Hematopoietic multipotent progenitor cell treated with erythropoietin and hydrocortisone succinate and interleukin-3 and kit ligand, for 4 days (in vitro differentiated cells): ENCODE data around the gene ENTPD5.
A peak's percentile ranks its signal among the peaks of the same experiment; 100 is the strongest.

Experiments
- DNase-seq: peaks from one replicate; pipeline ENCODE4 v3.0.0-alpha.2; 2015

ENTPD5 gene, protein sequence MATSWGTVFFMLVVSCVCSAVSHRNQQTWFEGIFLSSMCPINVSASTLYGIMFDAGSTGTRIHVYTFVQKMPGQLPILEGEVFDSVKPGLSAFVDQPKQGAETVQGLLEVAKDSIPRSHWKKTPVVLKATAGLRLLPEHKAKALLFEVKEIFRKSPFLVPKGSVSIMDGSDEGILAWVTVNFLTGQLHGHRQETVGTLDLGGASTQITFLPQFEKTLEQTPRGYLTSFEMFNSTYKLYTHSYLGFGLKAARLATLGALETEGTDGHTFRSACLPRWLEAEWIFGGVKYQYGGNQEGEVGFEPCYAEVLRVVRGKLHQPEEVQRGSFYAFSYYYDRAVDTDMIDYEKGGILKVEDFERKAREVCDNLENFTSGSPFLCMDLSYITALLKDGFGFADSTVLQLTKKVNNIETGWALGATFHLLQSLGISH

DNA sequence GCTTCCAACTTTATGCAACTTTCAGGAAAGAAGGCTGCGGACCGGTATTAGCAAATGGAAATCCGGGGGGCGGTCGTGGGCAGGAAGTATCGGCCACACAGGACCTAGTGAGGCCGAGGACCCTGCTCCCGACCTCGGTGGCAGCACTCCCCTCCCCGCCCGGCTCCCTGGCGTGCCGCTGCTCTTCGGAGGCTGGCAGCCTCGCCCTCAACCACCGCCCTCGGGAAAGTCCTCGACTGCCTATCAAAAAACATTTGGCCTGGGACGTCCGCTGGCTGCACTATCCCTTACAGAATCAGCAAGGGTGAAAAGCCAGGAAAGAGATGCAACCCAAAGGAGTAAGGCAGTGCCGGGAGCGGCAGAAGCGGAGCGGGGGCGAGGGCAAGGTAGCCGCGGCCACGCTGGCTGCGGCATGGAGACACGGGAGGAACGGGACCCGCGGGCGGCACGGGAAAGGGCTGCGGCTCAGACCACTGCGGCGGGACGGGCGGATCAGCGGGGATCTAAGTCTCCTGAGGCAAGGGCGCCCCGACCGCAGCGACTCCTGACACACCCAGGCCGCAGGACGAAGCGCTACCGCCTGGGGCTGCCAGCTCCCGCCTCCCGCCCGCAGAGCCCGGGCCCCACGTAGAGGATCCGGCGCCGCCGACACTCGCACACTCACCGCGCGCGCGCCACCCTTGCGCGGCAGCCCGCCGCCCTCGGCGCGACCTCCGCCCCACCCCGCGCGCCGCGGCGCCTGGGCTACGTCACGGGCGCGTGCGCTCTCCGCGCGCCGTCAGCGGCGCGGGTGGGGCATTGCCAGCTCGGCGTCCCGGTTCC lies at the start of gene ENTPD5, which contains the start of gene BBOF1:
ENTPD5 (minus strand) TSS at position 703 of the 822 bp plus-strand sequence. CDS start 31,186 bp downstream, outside the sequence.
BBOF1 (plus strand) TSS at position 764 of the 822 bp plus-strand sequence. CDS start 130 bp downstream, outside the sequence.
- DNase-seq = peak; percentile 94

DNA sequence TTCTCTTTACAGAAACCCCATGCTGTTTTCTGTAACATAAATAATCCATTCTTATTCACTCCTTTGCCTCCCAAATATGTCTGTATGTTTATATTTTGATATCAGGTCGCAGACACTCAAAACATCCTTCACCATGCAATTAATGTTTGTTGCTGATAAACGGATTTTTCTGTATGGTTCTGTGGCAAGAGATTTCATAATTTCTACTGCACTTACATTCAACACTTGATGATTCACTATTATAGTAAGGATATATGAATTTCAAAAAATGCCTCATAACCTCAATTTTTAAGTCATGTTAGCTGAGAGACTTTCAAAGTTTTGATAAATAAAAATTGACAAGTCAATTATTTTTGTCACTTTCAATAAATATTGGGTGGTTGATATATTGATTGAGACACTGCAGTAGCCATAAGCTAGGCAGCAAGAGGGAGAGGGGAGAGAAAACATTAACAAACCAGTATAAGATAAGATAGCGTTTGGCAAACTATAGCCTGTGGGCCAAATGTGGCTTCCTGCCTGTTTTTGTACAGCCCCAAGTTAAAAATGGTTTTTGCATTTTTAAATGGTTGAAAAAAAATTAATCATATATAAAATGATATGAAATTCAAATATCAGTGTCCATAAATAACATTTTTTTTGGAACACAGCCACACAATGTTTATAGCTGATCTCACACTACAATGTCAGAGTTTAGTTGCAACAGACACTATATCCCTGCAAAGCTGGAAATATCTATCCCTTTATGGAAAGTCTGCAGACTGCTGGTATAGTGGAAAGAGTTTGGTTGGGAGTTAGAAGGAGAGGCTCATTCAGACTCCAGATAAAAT lies 46.9 kb upstream of the ENTPD5 start:
- DNase-seq = peak; percentile 53

DNA sequence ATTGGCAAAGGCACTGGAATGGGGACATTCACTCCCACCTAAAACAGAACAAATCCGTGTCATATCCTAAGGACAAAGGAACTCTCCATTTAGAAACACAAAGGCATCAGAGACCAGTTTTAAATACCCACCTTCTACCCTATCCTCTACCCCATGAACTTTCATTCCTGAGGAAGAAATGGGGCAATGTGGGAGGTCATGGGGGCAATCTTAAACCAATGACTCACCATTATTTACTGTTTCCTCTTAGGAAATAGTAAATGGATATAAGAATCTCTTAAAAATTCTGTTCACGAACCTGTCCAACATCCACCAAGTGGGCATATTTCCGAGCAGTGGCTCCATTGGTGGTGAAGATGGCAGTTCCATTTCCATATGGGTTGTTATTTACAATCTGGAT lies 45.8 kb upstream of the ENTPD5 start:
- DNase-seq = no peak

DNA sequence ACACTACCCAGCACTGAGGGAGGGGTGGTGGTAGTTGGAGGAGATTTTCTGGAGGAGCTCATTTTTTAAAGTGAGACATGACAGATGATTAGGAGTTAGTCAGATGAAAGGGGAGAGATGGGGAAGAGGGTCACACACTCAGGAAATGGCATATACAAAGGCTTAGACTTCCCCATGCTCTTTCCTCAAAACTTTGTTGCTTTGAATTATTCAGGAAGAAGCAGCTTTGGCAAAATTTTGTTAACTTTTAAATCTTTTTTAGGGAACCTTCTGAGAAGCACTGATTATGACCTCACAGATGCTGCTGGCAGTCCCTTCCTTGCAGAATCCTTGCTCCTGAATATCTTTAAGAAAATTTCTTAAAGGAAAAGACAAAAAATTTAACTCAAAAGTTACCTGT lies 45.3 kb upstream of the ENTPD5 start:
- DNase-seq = no peak

DNA sequence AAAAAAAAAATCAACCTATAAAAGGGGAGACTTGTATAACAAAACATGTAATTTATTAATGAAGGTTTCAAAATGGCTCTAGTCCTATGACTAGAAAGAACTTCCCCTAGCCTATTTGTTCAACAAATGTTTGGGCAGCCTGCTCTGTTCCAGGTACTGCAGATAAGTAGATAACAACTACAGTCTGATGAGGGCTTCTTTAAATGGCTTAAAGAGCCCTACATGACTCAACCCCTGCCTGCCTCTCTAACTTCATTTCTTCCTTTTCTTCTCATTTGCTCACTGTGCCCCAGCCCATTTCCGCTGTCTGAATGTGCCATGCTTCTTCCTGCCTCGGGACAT lies 43.7 kb upstream of the ENTPD5 start:
- peak; percentile 12 for DNase-seq

DNA sequence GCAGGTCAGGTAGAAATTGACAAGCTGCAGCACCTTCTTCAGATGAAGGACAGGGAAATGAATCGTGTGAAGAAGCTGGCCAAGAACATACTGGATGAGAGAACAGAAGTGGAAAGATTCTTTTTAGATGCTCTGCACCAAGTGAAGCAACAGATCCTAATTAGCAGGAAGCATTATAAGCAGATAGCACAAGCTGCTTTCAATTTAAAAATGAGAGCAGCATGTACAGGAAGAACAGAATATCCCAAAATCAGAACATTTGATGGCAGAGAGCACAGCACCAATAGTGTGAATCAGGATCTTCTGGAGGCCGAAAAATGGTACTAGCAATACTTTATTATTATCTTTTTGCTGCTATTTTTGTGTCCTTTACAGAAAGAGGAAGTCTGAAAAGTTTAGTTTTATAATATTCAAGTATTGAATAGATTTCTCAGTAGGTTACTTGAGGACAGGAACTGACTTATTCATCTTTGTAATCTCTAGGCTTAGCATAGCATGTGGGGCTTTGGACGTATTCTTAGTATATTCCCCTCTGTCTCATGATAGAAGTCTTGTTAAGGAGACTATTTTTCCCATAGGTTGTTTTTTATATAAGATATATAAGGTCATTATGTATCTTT lies 30.9 kb upstream of the ENTPD5 start:
- peak; percentile 44 for DNase-seq

DNA sequence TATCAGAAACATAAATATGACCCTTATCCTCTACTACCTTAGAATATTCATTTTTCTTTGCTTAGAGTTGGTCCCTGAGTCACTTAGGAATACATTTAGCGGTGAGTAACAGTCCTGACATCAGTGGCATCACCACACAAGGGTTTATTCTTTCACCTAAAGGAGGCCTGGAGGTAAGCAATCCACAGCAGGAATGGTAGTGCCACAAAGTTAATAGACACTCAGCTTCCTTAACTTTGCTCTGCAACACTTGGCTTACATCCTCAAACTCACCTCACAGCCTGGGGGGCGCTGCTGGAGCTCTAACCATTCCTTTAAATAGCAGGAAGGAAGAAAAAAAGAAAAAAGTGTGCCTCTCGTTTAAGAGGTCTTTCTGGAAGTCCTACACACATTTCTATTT lies 29.2 kb upstream of the ENTPD5 start:
- peak; percentile 19 for DNase-seq

DNA sequence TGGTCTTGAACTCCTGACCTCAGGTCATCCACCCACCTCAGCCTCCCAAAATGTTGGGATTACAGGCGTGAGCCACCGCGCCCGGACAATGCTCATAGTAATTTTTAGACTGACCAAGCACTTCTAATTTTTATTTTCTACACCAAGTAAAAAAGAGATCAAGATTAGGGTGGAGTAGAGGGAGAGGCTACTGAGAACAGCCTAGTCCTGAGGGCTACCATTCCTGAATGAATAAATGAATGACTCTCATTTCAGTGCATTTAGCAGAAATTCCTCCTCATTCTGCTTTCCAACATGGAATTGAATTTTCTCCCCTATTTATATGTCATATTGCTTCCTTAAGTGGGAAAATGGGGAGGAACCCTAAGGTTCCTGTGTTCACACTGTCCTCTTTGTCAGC lies 26.4 kb upstream of the ENTPD5 start:
- DNase-seq = no peak

DNA sequence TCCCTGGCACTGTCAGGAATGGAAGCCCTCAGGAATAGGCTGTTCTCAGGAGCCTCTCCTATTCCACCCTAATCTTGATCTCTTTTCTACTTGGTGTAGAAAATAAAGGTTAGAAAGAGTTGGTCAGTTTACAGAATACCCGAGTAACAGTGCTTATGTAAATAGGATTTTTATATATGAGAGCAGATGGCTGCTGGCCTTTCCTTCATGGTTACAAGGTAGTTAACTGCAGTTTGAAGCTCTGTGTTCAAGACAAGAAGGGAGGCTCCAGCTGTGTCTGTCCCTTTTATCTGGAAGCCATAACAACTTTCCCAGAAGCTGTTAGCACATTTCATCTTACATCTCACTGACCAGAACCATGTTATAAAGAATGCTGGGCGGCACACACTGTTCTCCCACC lies 23.2 kb upstream of the ENTPD5 start:
- no peak for DNase-seq

DNA sequence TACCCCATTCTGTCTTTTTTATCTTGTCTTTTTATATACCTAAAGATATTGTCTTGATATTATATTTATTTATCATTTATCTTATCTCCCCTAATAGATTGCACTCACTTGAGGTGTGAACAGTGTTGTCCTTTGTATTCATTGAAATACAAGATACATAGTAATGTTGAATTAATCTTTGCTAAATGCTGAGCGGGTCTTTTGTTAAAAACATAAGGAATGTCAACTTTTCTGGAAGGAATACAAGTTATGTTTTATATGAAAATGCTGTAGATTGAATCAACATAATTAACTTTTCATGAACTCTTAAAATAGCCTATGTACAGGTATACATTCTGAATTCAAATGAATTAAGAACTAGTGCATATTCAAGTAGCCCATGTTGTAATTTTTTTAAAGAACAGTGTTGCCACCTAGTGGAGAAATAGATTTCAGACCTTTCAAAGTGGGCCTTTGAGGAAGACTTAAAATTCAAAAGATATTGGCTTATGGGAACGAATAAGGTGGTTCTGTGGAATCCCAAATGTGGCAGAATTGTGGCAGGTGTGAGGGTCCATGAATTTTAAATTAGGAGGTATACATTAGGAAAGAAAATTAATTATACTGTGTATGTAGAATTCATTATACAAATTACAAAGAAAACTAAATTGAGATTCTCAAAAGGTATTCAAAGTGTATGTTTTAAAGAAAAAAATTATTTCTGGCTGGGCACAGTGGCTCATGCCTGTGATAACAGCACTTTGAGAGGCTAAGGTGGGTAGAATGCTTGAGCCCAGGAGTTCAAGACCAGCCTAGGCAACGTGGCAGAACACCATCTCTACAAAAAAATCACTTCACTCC lies 19.2 kb upstream of the ENTPD5 start:
- peak; percentile 85 for DNase-seq

DNA sequence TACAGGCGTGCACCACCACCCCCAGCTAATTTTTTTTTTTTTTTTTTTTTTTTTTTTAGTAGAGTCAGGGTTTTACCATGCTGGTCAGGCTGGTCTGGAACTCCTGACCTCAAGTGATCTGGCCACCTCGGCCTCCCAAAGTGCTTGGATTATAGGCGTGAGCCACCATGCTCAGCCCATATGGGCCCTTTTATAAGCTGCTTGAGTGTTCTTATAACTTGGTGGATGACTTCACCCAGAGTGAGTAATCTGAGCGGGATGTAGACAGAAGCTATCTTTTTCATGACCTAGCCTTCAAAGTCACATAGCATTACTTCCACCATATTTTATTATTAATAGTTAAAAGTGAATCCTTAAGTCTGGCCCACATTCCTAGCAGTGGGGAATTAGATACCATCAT lies 16.5 kb upstream of the ENTPD5 start:
- no peak for DNase-seq

DNA sequence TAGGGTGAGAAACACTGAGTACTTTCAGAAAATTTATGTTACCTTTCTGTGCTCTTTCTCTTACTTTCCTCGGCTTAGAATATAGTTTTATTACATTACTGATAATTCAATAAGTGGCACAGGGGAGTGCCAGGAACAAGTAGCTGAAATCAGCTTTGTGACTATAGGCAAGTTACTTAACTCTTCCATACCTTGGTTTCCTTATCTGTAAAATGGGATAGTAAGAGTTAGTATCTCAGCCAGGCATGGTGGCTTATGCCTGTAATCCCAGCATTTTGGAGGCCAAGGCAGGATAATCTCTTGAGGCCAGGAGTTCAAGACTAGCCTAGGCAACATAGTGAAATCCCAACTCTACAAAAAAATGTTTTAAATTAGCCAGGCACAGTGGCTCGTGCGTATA lies 15.5 kb upstream of the ENTPD5 start:
- no peak for DNase-seq

DNA sequence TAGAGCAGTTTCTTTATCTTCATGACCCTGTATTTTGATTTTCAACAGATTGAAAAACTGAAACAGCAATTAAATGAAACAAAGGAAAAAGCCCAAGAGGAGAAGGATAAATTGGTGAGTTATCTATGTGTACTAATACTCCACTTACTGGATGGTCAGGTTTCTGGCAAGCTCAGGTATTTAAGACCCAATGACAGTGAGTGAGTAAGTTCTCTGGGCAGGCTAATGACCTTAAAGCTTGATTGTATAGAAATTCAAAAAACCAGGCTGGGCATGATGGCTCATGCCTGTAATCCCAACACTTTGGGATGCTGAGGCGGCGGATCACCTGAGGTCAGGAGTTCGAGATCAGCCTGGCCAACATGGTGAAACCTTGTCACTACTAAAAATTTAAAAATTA lies 10.0 kb upstream of the ENTPD5 start:
- no peak for DNase-seq

DNA sequence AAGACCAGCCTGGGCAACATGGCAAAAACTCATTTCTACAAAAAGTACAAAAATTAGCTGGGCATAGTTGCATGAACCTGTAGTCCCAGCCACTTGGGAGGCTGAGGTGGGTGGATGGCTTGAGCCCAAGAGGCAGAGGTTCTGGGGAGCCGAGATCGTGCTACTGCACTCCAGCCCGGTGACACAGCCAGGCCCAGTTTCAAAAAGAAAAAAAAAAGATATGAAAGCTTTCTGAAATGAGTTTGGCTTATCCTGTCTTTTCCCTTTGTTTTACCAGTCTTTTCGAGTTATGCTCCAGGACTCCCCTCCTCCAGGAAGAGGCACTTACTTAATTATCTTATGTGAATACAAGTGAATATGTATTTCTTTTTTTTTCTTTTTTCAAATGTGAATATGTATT lies 3.3 kb upstream of the ENTPD5 start:
- DNase-seq = no peak

DNA sequence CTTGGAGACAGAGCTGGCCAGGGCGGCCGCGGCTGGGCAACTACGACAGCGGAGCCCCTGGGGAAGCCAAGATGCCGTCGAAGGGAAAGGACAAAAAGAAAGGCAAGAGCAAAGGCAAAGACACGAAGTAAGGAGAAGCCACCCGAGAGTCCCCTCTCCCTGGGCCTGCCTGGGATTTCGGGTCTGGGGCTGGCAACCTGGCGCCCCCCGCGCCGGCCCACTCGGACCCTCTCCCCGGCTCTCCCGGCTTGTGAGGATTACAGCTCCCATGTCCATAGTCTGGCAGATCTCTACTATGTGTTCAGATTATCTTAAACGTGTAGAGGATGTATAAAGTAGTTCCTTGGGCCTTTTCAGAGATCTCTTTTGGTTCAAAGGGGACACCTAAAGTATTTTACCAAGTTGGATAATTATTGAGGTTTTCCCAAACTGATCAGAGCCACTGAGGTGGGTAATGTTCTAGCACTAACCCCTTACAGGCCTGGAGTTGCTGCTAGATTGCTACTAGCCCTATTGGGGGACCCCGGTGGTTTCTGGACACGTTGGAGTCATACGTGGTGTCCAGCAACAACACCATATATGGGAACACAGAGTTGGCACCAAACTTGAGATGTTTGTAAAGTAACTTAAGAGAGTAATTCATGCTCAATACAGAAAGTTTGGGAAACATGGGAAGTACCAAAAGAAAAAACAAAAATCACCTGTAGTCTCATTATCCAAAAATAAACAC lies 485 bp upstream of the ENTPD5 start:
- peak; percentile 20 for DNase-seq

DNA sequence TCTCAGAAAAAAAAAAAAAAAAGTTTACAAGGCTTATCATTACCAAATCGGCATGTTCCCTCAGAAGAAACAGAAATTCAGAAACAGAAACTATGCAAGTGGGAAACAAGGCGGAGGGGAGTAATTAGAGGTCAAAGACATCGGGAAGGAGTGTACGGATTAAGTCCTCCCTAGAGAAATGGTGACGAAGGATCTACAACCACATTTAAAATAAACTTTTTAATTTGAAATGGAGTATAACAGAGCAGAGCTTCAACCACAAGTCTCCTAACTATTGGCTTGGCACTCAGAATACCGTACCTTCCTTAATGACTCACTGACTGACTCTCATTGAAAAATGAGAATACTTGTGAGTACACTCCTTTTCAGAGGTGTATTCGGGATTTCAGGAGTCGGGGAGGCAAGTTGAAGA lies 908 bp downstream of the ENTPD5 start:
- no peak for DNase-seq

DNA sequence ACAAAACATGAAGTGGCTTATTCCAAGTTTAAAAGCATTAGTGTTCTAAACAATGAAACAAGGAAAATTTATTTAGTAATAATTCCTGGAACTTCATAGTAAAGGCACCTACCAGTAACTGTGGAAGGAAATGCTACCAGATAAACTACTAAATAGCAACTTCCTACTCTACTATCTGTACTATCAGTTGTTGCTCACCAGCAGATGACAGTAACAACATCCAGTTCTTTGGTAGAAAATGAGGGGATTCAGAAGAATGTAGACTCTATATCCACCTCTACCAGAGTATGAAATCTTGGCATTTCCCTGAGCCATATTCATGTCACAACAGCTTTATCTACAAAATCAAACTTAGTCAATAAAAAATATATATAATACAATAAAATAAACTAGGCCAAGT lies 3.1 kb downstream of the ENTPD5 start:
- DNase-seq = peak; percentile 62

DNA sequence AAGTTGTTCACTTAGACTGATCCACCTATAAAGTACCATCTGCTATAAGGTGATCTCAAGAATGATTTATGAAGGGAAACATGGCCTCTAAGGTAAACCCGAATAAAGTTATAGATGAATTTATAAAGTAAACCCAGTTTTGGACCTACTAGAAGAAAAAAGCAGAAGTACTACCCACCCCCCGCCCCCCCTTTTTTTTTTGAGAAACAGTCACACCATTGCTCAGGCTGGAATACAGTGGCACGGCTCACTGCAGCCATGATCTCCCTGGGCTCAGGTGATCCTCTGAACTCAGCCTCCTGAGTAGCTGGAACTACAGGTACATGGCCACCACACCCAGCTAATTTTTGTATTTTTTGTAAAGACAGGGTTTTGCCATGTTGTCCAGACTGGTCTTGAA lies 3.9 kb downstream of the ENTPD5 start:
- peak; percentile 66 for DNase-seq

DNA sequence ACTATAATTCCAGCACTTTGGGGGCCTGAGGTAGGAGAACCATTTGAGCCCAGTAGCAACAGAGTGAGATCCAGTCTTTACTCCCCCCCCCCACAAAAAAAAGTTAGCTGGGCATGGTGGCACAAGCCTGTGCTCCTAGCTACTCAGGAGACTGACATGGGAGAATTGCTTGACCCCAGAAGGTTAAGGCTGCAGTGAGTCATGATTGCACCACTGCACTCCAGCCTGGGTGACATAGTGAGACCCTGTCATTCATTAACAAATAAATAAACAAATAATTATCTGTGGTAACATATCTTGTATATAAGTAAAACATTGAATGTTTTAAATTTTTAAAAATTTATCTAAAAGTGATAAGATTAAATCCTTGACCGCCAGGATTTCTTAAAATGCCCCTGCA lies 4.8 kb downstream of the ENTPD5 start:
- DNase-seq = no peak

DNA sequence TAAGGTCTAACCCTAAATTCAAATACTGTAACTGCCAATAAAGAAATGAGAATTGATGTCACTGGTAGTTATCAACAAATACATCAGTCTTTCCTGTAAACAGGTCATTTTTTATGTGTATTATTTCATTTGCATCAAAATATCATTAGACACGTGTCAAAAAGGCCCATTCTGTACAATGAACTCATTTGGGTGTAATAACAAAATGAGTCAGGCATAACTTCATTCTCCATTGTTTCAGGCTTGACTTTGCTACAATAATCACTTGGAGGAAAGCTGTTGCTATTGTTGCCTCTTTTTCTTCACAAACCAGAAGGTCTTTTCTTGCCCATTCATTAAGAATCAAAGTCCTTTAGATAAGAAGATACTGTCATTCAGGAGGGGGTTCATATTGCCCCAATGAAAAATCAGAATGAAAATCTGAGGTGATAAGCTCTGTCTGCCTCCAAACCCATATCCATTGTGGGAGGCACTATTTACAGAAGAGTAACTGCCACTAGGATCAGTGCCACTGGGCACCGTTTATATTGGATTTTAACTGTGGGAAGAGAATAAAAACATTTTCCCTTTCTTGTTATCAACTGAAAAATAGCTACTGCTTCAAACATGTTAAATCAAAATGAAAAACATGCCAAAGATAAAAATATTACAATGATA lies 10.1 kb downstream of the ENTPD5 start:
- no peak for DNase-seq
